Fibroblast of gingiva (primary cell): ENCODE results near the gene PRKCZ.

Experiments
- DNase-seq: peaks from one replicate; pipeline ENCODE4 v3.0.0-alpha.2; 2011; ENCODE audit warnings: low read depth

PRKCZ gene

DNA sequence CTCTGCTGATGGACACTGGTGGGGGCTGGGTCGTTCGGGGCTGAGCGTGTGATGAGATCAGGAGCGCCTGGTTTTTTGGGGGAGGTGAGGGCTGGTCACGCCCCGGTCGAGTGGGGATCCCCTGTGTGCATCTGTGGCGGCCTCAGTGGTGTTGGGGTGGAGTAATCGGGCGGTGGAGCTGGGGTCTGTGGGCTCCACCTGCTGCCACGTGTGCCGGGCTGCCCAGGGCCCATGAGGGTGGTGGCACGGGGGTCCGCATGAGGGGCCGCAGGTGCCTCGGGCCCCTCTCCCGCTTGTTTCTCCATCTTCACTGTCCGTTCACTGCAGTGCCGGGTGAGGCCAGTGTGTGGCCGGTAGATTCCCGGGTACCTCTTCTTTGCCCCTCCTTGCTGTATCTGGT, 17.2 kb downstream of the PRKCZ start:
- no peak for DNase-seq

DNA sequence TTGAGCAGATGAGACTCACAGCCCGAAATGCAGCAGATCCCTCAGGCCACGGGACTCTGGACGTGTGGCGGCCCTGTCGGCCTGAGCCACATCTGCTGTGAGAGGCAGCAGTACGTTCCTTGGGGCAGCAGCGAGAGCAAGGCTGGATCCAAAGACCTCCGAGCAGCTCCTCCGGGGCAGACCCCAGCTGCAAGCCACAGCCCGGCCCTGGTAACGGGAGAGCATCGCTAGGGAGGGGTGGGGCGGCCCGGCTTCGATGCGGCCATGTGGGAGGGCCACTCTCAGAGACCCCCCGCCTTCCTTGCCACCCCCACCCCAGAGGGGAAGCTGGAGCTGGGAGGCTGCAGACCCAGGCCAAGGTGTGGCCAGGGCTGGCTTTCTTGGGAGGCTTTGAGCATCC, 17.8 kb downstream of the PRKCZ start:
- DNase-seq, result no peak

- no peak for DNase-seq
These were observed 18.7 kb downstream of the PRKCZ start for GRCh38 chr1:2068951-2069350.

DNA sequence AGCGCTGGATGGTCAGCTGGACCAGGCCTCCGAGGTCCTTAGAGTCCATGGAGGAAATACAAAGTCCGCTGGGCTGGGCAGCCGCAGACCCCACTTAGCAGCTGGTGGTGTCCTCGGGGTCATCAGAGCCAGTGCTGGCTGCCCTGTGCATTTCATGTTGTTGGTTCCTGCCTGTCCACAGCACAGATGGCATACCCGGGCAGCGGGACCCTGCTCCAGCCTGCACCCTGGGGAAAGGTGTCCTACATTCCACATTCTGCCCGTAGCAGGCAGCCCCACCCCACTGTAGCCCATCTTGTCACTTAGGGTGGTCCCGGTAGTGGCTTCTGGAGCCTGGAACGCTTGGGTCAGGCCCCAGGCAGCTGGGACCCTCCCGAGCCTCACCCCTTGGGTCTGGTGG, 19.8 kb downstream of the PRKCZ start:
- no peak for DNase-seq

- DNase-seq, result no peak
These were observed 20.8 kb downstream of the PRKCZ start for GRCh38 chr1:2070800-2071530.

DNA sequence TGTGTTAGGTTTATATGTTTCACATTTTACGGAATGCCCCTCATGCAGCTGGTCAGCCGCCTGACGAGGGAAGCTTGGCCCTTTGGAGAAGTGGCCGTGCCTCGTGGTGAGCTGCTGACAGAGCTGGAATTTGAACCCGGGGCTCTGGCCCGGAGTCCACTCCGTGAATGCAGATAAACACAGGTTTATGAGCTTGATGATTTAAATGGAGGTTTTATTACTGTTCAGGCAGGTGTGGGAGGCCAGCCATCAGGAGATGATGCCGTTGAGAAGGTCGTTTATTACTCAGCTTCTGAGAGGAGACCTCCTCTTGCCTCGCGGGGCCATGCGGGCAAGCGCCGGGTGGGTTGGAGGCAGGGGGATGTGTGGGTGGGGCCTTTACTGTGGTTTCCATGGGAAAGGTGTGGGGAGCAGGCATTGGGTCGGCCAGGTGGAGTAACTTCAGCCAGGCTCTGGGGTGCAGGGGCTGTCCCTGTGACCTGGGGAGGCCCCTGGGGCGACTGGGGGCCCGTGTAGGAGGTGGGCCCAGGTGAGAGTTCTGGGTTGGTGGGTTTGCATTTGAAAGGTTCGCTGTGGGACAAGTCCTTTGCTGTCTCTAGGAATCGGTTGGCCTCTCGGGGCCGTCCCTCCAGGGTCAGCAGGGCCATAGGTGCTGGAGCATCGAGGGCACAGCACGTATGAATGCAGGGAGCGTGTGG, 22.0 kb downstream of the PRKCZ start:
- no peak for DNase-seq

DNA sequence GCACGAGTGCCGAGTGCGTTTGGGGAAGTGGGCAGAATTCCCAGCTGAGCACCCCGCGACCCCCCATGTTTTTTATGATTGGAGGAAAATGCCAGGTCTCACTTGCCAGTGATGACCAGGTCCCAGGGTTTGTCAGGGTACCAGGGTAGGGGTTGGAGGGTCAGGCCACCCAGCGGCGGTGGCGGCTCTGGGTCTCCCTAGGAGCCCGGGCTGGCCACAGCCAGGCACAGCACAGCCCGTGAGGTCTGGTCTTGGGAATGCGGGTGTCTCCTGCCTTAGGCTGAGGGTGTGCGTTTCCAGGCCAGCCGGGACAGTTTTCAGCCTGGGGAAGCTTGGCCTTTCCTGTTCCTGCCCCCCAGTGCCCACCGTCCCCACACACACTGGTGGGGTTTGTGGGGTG, 22.7 kb downstream of the PRKCZ start:
- no peak for DNase-seq

GRCh38 chr1:2073382-2074230, 23.4 kb downstream of the PRKCZ start:
- DNase-seq, result peak; percentile 46

- no peak for DNase-seq
These were observed 24.2 kb downstream of the PRKCZ start for GRCh38 chr1:2074396-2074795.

- DNase-seq, result no peak
These were observed 24.9 kb downstream of the PRKCZ start for GRCh38 chr1:2074944-2075740.

DNA sequence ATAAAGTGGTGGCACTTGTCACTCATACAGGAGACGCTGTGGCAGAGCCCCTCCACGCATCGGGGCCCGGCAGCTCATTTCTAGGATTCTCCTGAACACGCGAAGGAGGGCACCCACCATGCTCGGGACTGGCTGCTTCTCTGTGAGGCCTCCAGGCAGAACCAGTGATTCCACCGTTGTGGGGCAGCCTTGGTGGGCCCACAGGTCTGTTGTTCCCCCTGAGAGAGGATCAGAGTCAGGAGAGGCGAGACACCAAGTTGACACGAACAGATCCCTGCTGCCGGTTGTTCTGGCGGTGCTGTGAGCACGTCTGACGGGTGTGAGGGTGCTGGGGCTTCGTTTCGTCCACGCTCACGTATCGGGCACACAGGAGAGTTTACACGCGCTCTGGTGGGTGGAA, 26.6 kb downstream of the PRKCZ start:
- DNase-seq, result no peak

DNA sequence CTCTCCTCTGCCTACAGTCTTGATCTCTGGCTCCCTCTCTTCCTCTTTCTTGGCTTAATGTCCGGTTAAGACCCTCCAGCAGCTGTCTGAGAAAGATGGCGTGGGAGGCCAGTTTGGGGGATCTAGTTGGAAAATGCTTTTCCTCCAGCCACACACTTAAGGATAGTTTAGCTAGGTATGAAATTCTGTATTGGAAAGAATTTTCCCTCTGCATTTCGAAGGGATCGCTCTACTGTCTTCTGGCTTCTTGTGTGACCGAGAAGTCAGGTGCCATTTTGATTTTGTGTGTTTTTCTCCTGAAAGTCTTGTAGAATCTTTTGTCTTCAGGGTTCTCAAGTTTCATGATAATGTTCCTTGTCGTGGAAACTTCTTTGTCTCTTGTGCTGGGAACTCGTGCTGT, 28.0 kb downstream of the PRKCZ start:
- DNase-seq, result no peak

DNA sequence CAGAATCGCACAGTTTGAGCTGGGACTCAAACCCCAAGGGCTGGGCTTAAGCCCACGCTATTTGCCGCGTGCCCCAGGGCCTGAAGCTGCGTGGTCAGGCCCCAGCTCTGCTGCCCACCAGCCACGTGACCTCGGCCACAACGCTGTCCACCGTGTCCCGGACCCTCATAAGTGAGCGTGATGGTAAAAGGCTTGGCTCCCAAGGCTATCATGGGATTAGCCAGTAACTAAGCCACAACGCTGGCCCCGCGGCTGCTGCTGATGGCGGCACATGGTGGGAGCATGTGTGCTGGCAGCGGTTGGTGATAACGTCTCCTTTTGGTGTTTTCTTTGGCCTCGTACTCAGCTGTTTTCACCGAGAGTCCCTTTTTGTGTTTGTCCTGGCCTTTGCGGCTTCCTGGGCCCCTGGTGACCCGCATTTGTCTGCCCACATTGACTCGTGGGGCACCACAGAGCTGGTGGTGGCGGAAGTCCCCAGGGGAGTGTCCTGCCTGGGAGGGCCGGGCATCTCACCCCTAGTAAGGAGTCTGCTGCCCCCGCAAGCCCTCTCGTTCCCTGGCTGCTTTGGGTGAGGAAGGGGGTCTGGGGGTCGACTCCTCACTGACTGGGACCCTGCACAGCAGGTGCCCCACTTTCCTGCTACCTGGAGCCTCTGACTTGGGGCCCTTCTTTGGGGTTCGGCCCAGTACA, 29.3 kb downstream of the PRKCZ start:
- DNase-seq, result no peak

GRCh38 chr1:2080140-2080539, 29.9 kb downstream of the PRKCZ start:
- DNase-seq, result no peak

- no peak for DNase-seq
These were observed 30.7 kb downstream of the PRKCZ start for GRCh38 chr1:2080884-2081283.

DNA sequence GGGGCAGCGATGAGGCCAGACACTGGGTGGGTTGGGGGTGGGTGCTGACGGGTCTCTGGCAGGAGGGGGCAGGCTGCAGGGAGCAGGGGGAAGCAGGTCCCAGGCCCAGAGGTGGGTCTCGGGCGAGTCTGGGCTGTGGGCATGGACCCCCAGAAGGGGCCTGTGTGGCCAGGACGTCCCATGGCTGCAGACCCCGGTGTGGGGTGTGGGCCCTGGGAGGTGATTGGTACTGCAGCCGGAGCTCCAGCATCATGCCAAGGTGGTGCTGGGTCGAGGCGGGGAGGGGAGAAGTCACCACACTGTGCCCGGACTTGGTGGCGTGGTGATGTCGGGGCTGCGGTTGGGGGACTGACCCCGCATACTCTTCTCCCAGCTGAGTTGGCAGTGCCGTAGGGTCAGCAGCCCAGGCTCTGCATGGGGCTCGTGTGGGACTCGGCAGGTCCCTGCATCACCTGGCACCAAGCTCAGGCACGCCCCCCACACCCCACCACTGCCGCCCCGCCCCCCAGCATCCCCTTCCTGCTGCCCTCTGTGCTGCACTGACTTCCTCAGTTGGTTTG, 31.2 kb downstream of the PRKCZ start:
- DNase-seq, result no peak

GRCh38 chr1:2082064-2082463, 31.9 kb downstream of the PRKCZ start:
- no peak for DNase-seq

DNA sequence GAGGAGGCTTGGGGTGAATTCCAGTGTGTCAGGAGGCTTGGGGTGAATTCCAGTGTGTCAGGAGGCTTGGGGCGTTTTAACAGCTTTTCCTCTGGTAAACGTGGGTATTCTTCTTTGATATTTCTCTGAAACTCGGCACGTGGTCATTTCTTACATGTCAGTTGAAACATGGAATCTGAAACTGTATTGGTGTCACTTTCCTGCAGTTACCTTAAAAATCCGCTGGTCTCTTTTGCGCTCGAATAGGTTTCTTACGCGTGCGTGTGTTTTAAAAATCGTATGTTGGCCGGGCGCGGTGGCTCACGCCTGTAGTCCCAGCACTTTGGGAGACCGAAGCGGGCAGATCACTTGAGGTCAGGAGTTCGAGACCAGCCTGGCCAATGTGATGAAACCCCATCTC, 33.5 kb downstream of the PRKCZ start:
- no peak for DNase-seq

DNA sequence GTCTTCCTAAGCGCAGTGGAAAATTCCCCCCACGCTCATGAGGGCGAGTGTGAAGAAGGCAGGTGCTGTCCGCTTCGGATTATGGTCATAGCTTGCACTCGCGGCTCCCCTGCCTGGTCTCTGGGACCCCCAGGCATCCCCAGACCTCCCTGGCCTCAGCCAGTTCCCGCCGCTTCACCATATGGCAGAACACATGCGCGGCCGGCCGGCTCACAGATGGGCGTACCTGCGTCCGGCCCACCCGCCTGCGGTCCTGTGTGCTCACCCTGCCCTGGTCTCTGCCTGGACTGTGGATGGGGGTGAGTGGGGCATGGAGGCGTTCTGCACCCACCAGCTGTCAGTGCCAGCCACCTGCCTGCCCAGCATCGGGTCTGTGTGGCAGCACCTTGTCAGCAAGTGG, 34.1 kb downstream of the PRKCZ start:
- DNase-seq, result no peak

DNA sequence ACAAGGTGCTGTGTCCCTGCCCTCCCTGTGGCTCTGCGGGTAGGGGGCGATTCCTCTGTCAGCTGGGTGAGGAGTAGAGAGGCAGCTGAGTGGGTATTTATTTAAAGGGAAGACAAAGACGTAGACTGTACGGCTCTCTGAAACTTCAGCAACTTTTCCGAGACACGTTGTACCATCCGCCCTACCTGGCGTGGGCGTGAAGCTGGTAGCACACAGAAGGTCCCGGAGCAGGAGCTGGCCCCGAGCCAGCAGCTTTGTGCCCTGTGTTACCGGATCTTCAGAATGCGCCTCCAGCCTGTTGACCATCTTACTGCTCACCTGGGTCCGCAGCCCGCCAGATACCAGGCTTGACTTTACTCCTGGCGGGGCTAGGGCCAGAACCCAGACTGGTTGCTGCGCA, 34.9 kb downstream of the PRKCZ start:
- DNase-seq, result no peak

- no peak for DNase-seq
These were observed 36.4 kb downstream of the PRKCZ start for GRCh38 chr1:2086446-2087078.
